GM19455 (cell line): ENCODE results near the gene ESRRB.

ENCODE experiments used
- ATAC-seq: cut with Tn5 transposase; IDR thresholded peaks from one replicate; pipeline ENCODE4 v1.9.1; 2021; ENCODE audit not compliant: unreplicated experiment

Gene ESRRB

GRCh38 chr14:76491172-76491930 lies 115.4 kb downstream of the ESRRB start:
- ATAC-seq, result no peak

- ATAC-seq, result no peak
Measured at GRCh38 chr14:76495983-76496382, 120.0 kb downstream of the ESRRB start.

DNA sequence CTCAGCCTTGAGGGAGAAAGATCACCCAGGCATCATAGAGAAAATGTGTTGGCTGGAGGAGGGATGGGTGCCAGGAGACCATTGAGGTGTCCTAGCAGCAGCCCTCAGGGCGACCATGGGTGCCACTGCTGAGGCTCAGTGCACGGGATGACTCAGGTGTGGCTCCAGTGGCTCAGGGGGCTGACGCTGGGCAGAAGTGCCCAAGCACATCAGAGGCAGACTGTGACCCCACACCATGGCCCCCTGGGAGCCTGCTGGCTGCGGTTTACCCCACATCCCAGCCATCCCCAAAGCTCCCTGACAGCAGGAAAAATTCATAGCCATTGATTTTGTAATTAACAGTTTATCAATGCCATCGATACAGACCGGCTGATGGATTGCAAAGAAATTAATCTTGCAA lies 120.7 kb downstream of the ESRRB start:
- no peak for ATAC-seq

DNA sequence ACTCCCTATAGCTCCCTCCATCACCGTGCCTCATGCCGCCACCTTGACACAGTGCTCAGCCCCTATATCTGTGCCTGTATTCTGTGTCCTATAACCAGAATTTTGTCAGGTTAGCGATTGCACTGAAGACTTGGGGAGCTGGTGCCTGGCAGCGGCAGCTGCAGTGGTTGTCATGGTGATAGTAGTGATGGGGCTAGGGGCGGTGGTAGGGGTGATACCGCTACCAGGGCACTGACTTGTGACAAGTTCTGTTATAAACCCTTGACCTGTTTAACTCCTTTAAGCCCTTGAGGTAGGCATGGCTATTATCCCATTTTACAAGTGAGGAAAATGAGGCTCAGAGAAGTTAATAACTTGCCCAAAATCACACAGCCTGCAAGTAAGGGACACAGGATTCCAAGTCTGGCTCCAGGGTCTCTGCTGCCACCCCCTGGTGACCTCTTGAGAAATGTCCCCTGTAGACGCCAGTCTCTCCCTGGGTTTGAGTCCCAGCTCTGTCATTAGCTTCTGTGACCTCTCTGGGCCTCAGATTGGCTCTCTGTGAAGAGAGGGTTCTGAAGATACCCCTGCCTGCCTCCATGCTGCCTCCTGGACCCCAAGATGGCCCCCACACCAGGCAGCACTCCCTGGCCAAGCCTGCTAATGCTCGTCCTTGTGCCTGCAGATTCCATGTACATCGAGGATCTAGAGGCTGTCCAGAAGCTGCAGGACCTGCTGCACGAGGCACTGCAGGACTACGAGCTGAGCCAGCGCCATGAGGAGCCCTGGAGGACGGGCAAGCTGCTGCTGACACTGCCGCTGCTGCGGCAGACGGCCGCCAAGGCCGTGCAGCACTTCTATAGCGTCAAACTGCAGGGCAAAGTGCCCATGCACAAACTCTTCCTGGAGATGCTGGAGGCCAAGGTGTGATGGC lies 121.9 kb downstream of the ESRRB start:
- ATAC-seq, result no peak

DNA sequence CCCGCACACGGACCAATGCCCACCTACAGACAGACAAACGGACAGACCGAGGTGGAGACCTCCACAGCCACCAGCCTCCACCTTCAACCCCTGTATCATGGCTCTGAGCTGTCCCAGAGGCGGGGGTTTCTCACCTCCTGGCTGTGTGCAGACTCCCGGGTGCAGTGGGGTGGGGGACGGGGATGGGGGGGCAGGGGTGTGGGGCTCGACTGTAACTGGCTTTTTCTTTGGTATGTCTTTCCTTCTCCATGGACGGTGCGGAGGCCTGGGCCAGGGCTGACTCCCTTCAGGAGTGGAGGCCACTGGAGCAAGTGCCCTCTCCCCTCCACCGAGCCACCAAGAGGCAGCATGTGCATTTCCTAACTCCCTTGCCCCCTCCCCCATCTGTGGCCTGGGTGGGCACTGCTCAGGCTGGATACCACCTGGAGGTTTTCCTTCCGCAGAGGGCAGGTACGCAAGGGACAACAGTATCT lies 122.6 kb downstream of the ESRRB start:
- no peak for ATAC-seq

GRCh38 chr14:76498976-76499375 lies 123.0 kb downstream of the ESRRB start:
- no peak for ATAC-seq

DNA sequence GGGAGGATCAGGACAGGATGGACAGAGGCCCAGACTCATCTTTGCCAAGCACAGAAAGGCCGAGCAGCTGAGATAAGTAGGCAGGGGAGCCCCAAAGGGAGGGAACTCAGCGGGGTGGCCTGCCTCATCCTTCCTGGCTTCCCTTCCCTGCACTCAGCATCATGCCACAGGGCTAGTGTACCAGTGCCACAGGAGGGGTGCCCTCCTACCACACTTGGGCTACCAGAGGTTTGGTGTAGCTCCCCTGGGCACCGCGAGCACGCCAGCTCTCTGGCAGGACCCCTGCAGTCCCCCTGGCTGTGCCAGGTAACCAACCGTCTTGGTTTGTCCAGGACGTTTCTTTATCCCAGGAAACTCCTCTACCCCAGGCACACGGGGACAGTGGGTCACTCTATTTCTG lies 123.5 kb downstream of the ESRRB start:
- ATAC-seq, result no peak

DNA sequence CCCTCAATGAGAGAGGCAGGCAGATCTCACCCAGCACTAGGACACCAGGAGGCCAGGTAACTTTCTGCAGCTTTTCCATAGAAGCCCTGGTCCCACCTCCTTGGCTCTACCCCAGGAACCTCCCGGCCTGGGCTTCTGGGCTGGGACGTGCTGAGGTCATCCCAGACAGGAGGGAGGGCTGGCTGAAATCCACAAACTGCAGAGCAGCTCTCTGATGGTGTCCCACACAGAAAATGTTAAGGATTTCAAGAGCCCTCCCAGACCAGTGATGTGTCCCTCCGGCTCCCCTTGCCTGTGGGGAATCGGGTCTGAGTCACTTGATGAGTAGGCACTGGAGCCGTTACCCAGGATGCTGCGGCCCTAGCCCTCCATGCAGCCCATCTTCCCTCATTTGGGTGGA lies 124.1 kb downstream of the ESRRB start:
- no peak for ATAC-seq

DNA sequence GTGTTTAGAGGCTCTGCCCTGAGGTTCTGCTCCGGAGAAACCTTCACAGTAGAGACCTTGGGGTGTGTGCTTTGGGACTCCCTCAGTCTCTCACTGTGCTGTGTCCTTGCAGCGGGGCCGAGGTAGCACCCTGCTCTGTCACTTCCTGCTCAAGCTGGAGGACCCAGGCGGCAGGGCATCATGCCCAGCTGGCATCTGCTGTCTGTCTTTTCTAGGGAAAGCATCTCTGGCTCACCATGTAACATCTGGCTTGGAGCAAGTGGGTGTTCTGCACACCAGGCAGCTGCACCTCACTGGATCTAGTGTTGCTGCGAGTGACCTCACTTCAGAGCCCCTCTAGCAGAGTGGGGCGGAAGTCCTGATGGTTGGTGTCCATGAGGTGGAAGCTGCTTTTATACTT lies 124.5 kb downstream of the ESRRB start:
- no peak for ATAC-seq

GRCh38 chr14:76501156-76501720 lies 125.3 kb downstream of the ESRRB start:
- no peak for ATAC-seq

- no peak for ATAC-seq
Measured at GRCh38 chr14:76502219-76502618, 126.3 kb downstream of the ESRRB start.

GRCh38 chr14:76502638-76503037 lies 126.7 kb downstream of the ESRRB start:
- ATAC-seq, result no peak

DNA sequence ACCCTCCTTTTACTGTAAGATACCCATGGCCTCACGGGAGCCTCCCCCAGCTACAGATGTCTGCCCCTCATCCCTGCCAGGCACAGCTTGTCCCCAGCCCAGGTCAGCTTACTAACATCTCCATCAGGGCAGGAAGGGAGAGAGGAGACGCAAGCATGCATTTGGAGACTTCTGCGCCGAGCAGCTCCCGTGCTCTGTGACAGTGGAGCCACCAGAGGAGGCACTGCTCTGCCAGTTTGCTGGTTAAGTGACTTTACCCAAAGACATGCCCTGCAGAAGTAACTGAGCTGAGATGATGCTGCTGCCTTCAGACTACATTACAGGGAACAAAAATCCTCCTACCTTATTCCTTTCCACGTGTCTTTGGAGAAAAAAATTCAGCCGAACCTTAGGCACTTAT lies 133.4 kb downstream of the ESRRB start:
- no peak for ATAC-seq

DNA sequence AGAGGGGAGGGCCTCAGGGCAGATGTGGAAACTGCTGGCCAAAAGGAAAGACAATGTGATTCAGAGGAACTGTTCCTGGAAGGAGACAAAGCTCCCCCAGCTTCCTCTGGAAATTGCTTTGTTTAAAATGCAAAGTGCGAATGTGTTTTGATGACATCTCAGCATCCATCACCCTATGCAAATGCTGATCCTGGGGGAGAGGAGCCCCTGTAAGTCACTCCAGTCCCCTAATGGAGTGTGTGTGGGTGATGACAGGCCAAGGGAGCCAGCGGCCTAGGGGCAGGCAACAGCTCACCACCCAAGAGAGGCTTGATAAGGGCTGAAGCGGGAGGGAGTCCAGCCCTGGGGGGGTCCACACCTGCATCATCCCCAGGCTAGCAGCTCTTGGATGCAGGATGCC lies 134.2 kb downstream of the ESRRB start:
- ATAC-seq, result no peak

GRCh38 chr14:76514213-76514998 lies 138.5 kb downstream of the ESRRB start:
- no peak for ATAC-seq

DNA sequence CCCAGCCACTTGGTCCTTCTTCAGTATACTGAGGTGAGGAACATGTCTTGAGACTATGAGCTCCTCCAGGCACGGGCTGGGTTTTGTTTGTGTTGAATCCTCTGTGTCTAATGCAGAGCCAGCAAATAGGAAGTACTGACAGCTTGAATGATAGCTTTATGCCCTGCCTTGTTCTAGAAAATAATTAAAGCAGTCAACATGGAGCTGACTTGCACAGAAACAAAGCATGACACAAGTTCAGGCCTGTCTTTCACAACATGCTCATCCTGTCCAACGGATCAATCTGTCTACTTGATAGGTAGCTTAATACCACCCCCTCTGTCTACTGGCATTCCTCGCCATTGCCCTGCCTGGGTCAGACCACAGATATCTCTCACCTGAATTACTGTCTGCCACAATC lies 140.9 kb downstream of the ESRRB start:
- ATAC-seq, result no peak

GRCh38 chr14:76518366-76518765 lies 142.4 kb downstream of the ESRRB start:
- ATAC-seq, result no peak

DNA sequence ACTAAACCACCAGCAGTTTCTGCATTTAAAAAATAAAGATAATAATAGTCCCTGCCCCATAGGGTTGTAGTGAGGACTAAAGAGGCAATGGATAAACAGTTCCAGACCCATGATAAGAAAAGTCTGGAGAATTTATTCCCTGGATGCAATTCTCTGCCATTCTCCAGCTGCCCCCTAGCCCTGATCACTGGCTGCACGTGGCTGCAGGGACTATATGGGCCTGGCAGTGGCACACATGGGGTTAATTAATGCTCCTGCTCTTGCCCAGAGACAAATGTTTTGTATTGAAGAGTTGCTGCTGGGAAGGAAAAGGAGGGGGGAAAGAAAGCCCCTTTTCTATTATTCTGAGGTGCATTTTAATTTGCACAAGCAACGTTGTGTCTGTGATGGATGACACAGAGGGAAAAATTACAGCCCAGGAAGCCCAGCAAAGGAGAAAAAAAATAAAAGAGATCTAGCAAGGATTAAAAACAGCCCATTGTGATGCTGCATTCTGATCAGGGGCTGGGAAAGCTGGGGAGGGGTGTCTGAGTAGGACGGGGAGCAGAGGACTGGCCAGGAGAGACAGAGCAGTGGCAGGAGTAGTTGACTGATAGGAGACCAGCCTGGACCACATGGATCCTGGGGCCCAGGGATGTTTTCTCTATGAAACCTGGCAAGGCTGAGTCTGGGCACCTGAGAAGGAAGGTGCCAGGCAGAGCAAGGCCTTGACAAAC lies 149.3 kb downstream of the ESRRB start:
- no peak for ATAC-seq

DNA sequence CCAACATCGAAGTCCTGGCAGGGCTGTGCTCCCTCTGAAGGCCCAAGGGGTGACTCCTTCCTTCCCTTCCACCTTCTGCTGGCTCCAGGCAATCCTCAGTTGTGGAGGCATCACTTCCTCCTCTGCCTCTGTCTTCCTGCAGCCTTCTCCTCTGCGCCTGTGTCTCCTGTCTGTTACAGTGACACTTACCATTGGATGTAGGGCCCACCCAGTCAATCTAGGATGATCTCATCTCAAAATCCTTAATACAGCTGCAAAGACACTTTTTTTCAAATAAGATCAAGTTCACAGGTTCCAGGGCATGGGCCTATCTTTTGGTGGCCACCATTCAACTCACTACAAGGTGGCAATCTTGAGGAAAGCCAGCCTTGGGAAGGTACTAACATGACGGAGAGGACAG lies 155.1 kb downstream of the ESRRB start:
- no peak for ATAC-seq

DNA sequence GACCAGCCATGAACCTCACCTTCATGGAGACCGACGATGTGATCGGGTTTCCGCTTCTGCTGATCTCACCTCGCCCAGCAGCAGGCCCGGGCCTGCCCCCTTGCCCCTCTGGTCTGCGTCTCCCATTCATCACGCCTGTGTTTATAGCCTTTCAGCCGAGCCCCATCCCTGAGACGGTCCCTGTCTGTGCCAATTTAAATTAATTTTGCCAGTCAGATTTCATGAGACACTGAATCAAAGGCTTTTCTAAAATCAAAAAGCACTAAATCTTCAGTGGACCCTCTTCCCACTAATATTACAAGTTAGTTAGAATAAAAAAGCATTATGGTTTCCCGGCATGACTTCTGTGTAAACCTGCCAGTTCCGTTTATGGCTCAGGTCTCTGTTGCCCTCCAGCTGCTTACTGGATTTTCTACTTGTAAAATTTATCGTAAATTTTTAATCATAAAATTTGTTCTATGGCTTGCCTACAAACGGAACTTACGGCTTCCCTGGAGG lies 155.9 kb downstream of the ESRRB start:
- ATAC-seq, result no peak
